SK-N-SH treated with all-trans-retinoic acid at 6 μM for 48 hours (cell line): ENCODE measurements around the gene CCN2.

Experiments
- CSRNP3 ChIP-seq: fragments of 250-450 bp; sonication (Bioruptor Pico); IDR thresholded peaks from 2 replicates; pipeline ENCODE4 v1.5.1; 2021; ENCODE audit warnings: mild to moderate bottlenecking, moderate library complexity
- OSR1 ChIP-seq: fragments of 250-450 bp; sonication (Bioruptor Pico); IDR thresholded peaks from 2 replicates; pipeline ENCODE4 v1.8.0; 2022; ENCODE audit warnings: moderate library complexity, mild to moderate bottlenecking, inconsistent platforms
- PATZ1 ChIP-seq: fragments of 250-450 bp; sonication (Bioruptor Pico); IDR thresholded peaks from 2 replicates; pipeline ENCODE4 v1.8.0; 2020; ENCODE audit warnings: mild to moderate bottlenecking, moderate library complexity, borderline replicate concordance
- RARB ChIP-seq: fragments of 250-450 bp; sonication (Bioruptor Pico); IDR thresholded peaks from 2 replicates; pipeline ENCODE4 v1.8.0; 2021; ENCODE audit warnings: mild to moderate bottlenecking, moderate library complexity
- ZC3H10 ChIP-seq: fragments of 250-450 bp; sonication (Bioruptor Pico); IDR thresholded peaks from 2 replicates; pipeline ENCODE4 v1.5.1; 2021; ENCODE audit warnings: mild to moderate bottlenecking, moderate library complexity

- TF ChIP-seq PATZ1 (CRISPR knock-in tag) (no peak), ZC3H10 (CRISPR knock-in tag) (no peak), RARB (no peak), CSRNP3 (no peak), OSR1 (no peak)
Measured at GRCh38 chr6:131958095-131958494, 6.9 kb upstream of the CCN2 start.
